Measurements from ENCODE around the gene IRX5.

IRX5 gene

DNA sequence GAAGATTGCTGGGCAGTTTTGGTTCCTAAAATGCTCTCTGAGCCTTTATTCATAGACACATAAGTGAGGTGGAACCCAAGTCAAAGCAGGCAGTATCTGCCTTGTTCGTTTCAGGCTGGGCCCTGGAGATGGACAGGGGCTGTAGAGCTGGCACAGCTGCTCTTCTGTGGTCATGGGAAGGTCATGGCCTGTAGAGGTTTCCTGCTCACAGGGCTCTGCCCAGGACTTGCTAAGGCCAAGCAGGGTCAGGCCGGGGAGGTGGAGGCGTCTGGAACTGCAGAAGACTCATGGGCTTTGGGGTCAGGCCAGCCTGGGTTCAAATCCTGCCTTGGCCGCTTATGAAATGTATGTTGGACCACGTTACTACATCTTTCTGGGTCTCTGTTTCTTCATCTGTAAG lies 50.2 kb downstream of the IRX5 start:
- Histone ChIP-seq H3K27ac (ENCODE audit: low read depth, low read length) (no peak overlapping the region), H3K4ac (ENCODE audit: low read depth, low read length) (no peak overlapping the region), H4K12ac (ENCODE audit: low read depth, low read length) (no peak overlapping the region), H2BK5ac (ENCODE audit: low read depth, low read length, poor library complexity) (no peak overlapping the region), H2BK120ac (ENCODE audit: insufficient read depth, low read length, poor library complexity) (no peak overlapping the region), H2AK5ac (ENCODE audit: low read length) (no peak overlapping the region), H3K9me3 (ENCODE audit: insufficient read depth, low read depth, low read length) (no peaks in the 10 kb centered on the region), H3K36me3 (ENCODE audit: control insufficient read depth in 1 of 2, insufficient read depth in 2 of 2, low read length in 2 of 2) (no peaks in the 10 kb centered on the region), H4K8ac (ENCODE audit: low read depth, low read length) (no peak overlapping the region), H3K9ac (ENCODE audit: low read length) (no peak overlapping the region), H3K4me3 (ENCODE audit: low read depth, low read length) (no peak overlapping the region), H3K14ac (ENCODE audit: low read length) (no peak overlapping the region), H2AFZ (ENCODE audit: insufficient read depth, low read length, poor library complexity) (no peak overlapping the region), H3K4me2 (ENCODE audit: low read length) (no peak overlapping the region), H3K23ac (ENCODE audit: low read length) (no peak overlapping the region), H3K79me1 (ENCODE audit: low read length) (no peaks in the 10 kb centered on the region), H3K18ac (ENCODE audit: low read length) (no peak overlapping the region), H3K4me1 (ENCODE audit: control insufficient read depth in 1 of 2, insufficient read depth in 2 of 2, low read length in 2 of 2) (no peaks in the 10 kb centered on the region), H4K91ac (ENCODE audit: low read depth, low read length) (no peak overlapping the region), H3K79me2 (ENCODE audit: control insufficient read depth, insufficient read depth, low read length, poor library complexity) (no peaks in the 10 kb centered on the region), H3K27me3 (ENCODE audit: insufficient read depth, low read length) (peaks cover 2% of the 10 kb centered on the region), H2BK12ac (ENCODE audit: low read length) (no peak overlapping the region)
- no CpG with 5 or more reads among the region's 5 CpGs for WGBS (ENCODE audit: extremely low coverage, insufficient coverage, insufficient read length)
- no peak for DNase-seq

Data from trophoblast cell (in vitro differentiated cells and primary cell).